Hindlimb muscle (tissue), 1 donor: ENCODE data around the gene TEAD1. TPM values are rescaled to one million over a fixed set of nuclear protein-coding genes. Genes with fewer than 3 reads are reported as not detected.

ENCODE experiments used
- DNase-seq: peaks from one replicate; pipeline ENCODE4 v3.0.0-alpha.2; 2013
- polyA plus RNA-seq: library from polyadenylated mRNA; unstranded; fragments of 120-200 nt; gene quantifications from one replicate; pipeline ENCODE4 v1.2.1, GENCODE V29; 2013; ENCODE audit not compliant: insufficient read length

The TEAD1 gene
- polyA plus RNA-seq, 1 donor, result 95.3 TPM

- DNase-seq, result peak; percentile 70
Observed at GRCh38 chr11:12841946-12842630, 167.9 kb downstream of the TEAD1 start.

GRCh38 chr11:12842933-12843636, 168.9 kb downstream of the TEAD1 start:
- DNase-seq, result no peak

- no peak for DNase-seq
Observed at GRCh38 chr11:12845163-12845562, 170.9 kb downstream of the TEAD1 start.

DNA sequence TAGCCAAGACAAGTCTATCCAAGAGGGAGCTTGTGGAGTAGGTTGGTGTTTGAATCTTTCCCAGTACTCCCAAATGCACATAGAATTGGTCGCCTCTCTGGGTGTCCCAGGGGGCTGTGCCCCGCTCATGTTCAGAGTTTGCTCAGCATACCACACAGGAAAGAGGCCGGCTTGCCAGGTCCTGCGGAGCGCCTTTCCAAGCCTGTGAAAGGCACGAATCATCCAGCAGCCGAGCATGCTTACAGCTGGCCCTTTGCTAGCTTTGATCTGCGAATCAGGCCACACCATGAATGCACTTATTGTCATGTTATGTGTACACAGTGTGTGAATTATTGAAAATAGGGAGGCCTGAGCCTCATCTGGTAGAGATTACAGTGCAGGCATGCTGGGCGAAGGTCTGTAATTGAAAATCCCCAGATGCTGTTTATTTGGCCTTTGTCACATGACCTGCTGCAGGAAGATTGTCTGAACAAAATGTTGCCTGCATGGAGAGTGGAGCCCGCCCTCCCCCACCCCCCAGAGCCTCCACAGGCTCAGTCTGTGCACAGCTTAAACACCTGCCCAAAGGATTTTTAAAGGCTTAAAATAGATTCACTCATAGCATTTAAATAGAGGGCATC, 171.6 kb downstream of the TEAD1 start:
- DNase-seq, result no peak

GRCh38 chr11:12846786-12847615, 172.8 kb downstream of the TEAD1 start:
- no peak for DNase-seq

DNA sequence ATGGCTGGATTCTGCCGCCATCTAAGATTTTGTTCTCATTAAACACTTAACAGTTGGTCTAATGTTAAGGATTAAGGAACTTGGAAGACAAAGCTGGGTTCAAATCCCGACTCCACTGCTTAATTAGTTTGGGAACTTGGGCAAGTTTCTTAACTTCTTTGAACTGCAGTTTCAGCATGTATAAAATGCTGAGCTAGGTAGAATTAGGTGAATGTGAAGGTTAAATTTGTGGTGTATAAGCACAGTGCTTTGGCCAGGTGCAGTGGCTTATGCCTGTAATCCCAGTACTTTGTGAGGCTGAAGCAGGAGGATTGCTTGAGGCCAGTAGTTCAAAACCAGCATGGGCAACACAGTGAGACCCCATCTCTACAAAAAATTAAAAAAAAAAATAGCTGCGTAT, 174.2 kb downstream of the TEAD1 start:
- no peak for DNase-seq

- no peak for DNase-seq
Observed at GRCh38 chr11:12853325-12853651, 179.1 kb downstream of the TEAD1 start.

DNA sequence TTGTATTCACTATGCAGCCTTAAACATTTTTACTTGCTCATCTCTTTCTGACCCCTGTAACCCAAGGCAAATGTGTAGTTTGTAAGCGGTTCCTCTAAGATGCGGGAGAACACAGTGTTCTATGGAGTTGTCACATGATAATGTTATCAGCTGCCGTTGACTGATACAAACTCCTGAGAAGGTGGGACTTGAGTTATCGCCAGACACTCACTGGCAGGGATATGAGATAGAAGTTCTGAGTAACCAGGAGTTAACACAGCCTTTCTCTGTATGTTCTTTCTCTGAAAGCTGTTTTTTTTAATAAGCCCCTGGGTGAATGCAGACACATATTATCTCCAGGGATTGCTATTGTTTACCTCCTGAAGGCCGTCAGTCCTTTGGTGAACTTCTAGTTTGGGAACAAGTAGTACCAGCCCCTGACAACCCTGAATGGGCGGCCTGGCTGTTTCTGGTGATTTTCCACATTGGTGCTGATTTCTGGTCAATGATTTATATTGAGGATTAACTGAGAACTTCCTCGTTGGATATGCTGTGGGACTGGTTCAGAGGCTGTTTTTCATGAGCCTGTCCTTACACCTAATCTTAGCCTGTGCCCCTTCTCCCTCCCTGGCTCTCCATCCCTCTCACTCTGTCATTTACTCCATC, 179.6 kb downstream of the TEAD1 start:
- no peak for DNase-seq

DNA sequence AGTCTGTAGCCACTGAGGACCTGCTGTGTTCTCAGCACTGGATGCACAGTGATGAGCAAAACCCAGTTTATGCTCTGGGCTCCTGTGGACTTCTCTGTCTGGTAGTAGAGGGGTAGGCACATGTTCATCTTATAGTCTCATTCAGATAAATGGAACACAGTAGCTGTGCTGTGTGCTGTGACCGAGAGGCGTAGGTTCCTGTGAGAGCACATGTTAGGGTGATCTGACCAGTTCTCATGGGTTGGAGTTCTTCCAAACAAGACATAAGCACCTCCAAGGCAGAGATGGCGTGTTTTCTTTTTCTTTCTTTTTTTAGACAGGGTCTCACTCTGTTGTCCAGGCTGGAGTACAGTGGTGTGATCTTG, 180.1 kb downstream of the TEAD1 start:
- DNase-seq, result no peak

GRCh38 chr11:12854829-12855228, 180.6 kb downstream of the TEAD1 start:
- no peak for DNase-seq

- DNase-seq, result no peak
Observed at GRCh38 chr11:12856338-12856737, 182.1 kb downstream of the TEAD1 start.

GRCh38 chr11:12857572-12857971, 183.4 kb downstream of the TEAD1 start:
- no peak for DNase-seq

GRCh38 chr11:12859872-12860657, 185.8 kb downstream of the TEAD1 start:
- DNase-seq, result no peak

- no peak for DNase-seq
Observed at GRCh38 chr11:12860827-12861226, 186.6 kb downstream of the TEAD1 start.

GRCh38 chr11:12862696-12863469, 188.7 kb downstream of the TEAD1 start:
- peak; percentile 63 for DNase-seq

GRCh38 chr11:12863605-12864121, 189.4 kb downstream of the TEAD1 start:
- DNase-seq, result no peak

- DNase-seq, result peak; percentile 54
Observed at GRCh38 chr11:12864316-12865156, 190.3 kb downstream of the TEAD1 start.

GRCh38 chr11:12865863-12866595, 191.8 kb downstream of the TEAD1 start:
- DNase-seq, result no peak

- DNase-seq, result no peak
Observed at GRCh38 chr11:12867531-12867930, 193.3 kb downstream of the TEAD1 start.
